Bone marrow (tissue), 2 donors: ENCODE results near the gene RABGAP1L.
"Not testable (repeated sequence)": the region's sequence is repeated elsewhere in the genome, so short reads cannot be mapped to it uniquely, and the experiment has no call there.

ENCODE experiments used
- DNase-seq, 2 donors: peaks; one replicate each; lab custom pipeline; 2025; lab: John Stamatoyannopoulos, UW

The RABGAP1L gene

GRCh38 chr1:174153825-174154107, 5.6 kb upstream of the RABGAP1L start:
- DNase-seq = no peak

- DNase-seq = no peak
Measured at GRCh38 chr1:174156437-174156836, 2.9 kb upstream of the RABGAP1L start.

GRCh38 chr1:174157157-174157806, 2.0 kb upstream of the RABGAP1L start:
- DNase-seq = no peak

- DNase-seq = no peak
Measured at GRCh38 chr1:174158767-174159251, 511 bp upstream of the RABGAP1L start.

GRCh38 chr1:174160109-174160473, 771 bp downstream of the RABGAP1L start:
- peak in 1 of 2 donors; percentile 52 for DNase-seq

GRCh38 chr1:174160603-174161002, 1.3 kb downstream of the RABGAP1L start:
- DNase-seq = no peak

- DNase-seq = no peak
Measured at GRCh38 chr1:174161813-174162212, 2.5 kb downstream of the RABGAP1L start.

GRCh38 chr1:174164826-174165225, 5.5 kb downstream of the RABGAP1L start:
- no peak for DNase-seq

- no peak for DNase-seq
Measured at GRCh38 chr1:174165471-174166137, 6.3 kb downstream of the RABGAP1L start.

- no peak for DNase-seq
Measured at GRCh38 chr1:174166530-174167264, 7.4 kb downstream of the RABGAP1L start.

- no peak for DNase-seq
Measured at GRCh38 chr1:174167265-174167803, 8.0 kb downstream of the RABGAP1L start.

- DNase-seq = no peak
Measured at GRCh38 chr1:174169342-174169741, 10.0 kb downstream of the RABGAP1L start.

GRCh38 chr1:174171073-174171472, 11.8 kb downstream of the RABGAP1L start:
- DNase-seq = no peak

GRCh38 chr1:174174461-174175329, 15.4 kb downstream of the RABGAP1L start:
- no peak for DNase-seq

- not testable (repeated sequence) for DNase-seq
Measured at GRCh38 chr1:174178459-174178858, 19.1 kb downstream of the RABGAP1L start.

- no peak for DNase-seq
Measured at GRCh38 chr1:174189428-174190062, 30.2 kb downstream of the RABGAP1L start.

GRCh38 chr1:174190691-174191199, 31.4 kb downstream of the RABGAP1L start:
- no peak for DNase-seq

GRCh38 chr1:174191349-174191862, 32.1 kb downstream of the RABGAP1L start:
- no peak for DNase-seq

GRCh38 chr1:174194461-174194860, 35.1 kb downstream of the RABGAP1L start:
- no peak for DNase-seq

- DNase-seq = no peak
Measured at GRCh38 chr1:174197088-174197487, 37.8 kb downstream of the RABGAP1L start.

GRCh38 chr1:174197547-174197946, 38.2 kb downstream of the RABGAP1L start:
- DNase-seq = no peak
